Sigmoid colon (tissue), 3 donors: ENCODE measurements around the gene LHX2.

Experiments
- POLR2A ChIP-seq, 2 donors: fragments of 450-650 bp; IDR thresholded peaks; one replicate each; pipeline ENCODE4 v1.6.1; 2016; ENCODE audit warnings: antibody characterized with exemption in 2 of 2, mild to moderate bottlenecking in 2 of 2, moderate library complexity in 2 of 2
- TF ChIP-seq, protein P1 (sequence below), 4 experiments: fragments of 450-650 bp in 3 of 4; fragments of 200-600 bp in 1 of 4; IDR thresholded peaks; one replicate each; pipeline ENCODE4 v1.5.1; 2016 to 2019; ENCODE audit warnings: antibody characterized with exemption in 4 of 4, mild to moderate bottlenecking in 3 of 4, moderate library complexity in 2 of 4

DNA sequence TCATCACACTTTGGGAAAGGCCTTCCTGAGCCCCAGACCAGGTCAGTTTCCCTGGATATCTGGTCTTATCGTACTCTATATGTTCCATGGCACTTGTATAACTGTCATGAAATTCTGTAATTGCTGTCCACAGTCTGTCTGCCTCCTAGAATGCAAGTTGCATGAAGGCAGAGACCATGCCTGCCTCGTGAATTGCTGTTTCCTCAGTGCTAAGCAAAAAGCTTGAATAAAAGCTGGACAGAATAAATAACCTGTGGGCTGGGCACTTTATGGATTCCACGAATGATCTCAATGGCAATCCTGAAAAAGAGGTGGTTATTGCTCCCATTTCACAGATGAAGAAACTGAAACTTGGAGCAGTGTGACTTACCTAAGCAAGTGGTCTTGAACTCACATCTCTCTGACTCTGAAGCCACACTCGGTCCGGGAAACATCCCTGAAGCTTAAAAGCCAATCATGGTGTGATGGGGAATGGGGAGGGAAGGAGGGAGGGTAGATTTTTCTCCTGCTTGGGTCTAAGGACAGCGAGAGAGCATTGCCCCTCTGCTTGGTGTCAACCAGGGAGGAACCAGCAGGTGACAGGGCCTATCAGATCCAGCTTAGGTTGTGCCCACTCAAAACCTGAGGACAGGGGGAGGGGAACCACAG is 13.2 kb upstream of the LHX2 start:
- TF ChIP-seq, protein P1, sequence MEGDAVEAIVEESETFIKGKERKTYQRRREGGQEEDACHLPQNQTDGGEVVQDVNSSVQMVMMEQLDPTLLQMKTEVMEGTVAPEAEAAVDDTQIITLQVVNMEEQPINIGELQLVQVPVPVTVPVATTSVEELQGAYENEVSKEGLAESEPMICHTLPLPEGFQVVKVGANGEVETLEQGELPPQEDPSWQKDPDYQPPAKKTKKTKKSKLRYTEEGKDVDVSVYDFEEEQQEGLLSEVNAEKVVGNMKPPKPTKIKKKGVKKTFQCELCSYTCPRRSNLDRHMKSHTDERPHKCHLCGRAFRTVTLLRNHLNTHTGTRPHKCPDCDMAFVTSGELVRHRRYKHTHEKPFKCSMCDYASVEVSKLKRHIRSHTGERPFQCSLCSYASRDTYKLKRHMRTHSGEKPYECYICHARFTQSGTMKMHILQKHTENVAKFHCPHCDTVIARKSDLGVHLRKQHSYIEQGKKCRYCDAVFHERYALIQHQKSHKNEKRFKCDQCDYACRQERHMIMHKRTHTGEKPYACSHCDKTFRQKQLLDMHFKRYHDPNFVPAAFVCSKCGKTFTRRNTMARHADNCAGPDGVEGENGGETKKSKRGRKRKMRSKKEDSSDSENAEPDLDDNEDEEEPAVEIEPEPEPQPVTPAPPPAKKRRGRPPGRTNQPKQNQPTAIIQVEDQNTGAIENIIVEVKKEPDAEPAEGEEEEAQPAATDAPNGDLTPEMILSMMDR (IDR thresholded peaks at IDR 0.05): no peak
- no peak for TF ChIP-seq POLR2A (IDR thresholded peaks at IDR 0.05)
